ENCODE results near the gene WDR37. TPM values are rescaled to one million over a fixed set of nuclear protein-coding genes. Genes with fewer than 3 reads are reported as not detected.

Gene WDR37
- total RNA-seq, 6 experiments from 2014 or later = 5.8 to 9.7 (median 8.3) TPM

DNA sequence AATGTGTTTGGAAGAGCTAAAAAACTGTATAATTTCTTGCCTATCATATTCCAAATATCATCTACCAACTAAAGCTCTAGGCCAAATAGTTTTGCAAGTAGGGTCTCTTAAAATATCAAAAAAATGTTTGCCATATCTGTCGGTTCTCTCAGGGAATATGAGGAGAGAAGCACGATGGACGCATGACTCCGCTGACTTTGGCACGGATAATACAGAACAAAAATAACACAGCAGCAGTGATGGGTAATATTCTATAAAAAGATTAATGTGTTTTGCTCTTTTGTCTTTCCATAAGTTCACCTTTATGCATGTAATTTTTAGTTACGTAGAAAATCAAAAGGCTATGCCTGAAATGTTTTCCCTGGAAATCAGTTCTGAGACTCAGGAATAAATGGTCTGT, 29.6 kb upstream of the WDR37 start:
- ATAC-seq = no peak
- intact Hi-C loops (cut with DNase I) = no loop called here
- no peaks in the 10 kb centered on the region for H3K36me3 ChIP-seq
- no peak for DNase-seq
- no peaks in the 10 kb centered on the region for H3K4me1 ChIP-seq
- 91% methylated on average over 6 of the region's 6 CpGs for WGBS (ENCODE audit: insufficient coverage, low coverage, low lambda C conversion rate, missing lambda C conversion rate)
- no peaks in the 10 kb centered on the region for H3K9me3 ChIP-seq
- TF ChIP-seq CTCF (IDR thresholded peaks at IDR 0.05) = no peak
- TF ChIP-seq POLR2A (IDR thresholded peaks at IDR 0.05) = no peak
- H3K27me3 ChIP-seq = no peaks in the 10 kb centered on the region
- H3K27ac ChIP-seq = no peak overlapping the region
- H3K4me3 ChIP-seq = no peak overlapping the region

- no peak for ATAC-seq
- WGBS (ENCODE audit: insufficient coverage, low coverage, low lambda C conversion rate, missing lambda C conversion rate) = 98% methylated on average over 6 of the region's 7 CpGs
Measured at GRCh38 chr10:1029838-1030237, 26.3 kb upstream of the WDR37 start.

DNA sequence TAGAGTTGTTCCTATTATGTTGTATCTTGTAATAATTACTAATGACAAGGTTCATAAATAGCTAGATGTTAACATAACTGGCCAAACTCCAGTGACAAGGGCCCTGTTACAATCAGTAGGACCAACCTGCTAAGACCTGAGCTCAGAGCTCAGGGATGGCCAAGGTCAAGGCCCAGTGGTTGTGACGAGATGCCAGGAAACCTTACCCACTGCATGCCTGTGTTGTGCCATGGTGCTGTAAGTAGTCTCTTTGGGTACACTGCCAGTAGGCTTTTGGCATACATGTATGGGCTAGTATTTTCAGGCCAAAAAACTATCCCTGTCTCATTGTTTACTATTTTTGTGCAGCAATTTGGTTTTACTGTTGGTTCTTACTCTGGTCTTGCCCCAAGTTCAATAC, 22.6 kb upstream of the WDR37 start:
- no peak for ATAC-seq
- H3K4me3 ChIP-seq = no peak overlapping the region
- TF ChIP-seq CTCF (IDR thresholded peaks at IDR 0.05) = no peak
- TF ChIP-seq POLR2A (IDR thresholded peaks at IDR 0.05) = no peak
- DNase-seq = no peak
- intact Hi-C loops (cut with DNase I) = no loop called here
- H3K27me3 ChIP-seq = no peaks in the 10 kb centered on the region
- no peak overlapping the region for H3K27ac ChIP-seq
- WGBS (ENCODE audit: insufficient coverage, low coverage, low lambda C conversion rate, missing lambda C conversion rate) = 100% methylated on average over 1 of the region's 1 CpG
- H3K4me1 ChIP-seq = no peaks in the 10 kb centered on the region
- no peaks in the 10 kb centered on the region for H3K36me3 ChIP-seq
- H3K9me3 ChIP-seq = no peaks in the 10 kb centered on the region

More at GRCh38 chr10:1029838-1030237, 26.3 kb upstream of the WDR37 start:
- Histone ChIP-seq H3K9me3 (no peaks in the 10 kb centered on the region), H3K4me3 (no peak overlapping the region), H3K27me3 (no peaks in the 10 kb centered on the region), H3K4me1 (no peaks in the 10 kb centered on the region), H3K36me3 (no peaks in the 10 kb centered on the region), H3K27ac (no peak overlapping the region)
- no peak for TF ChIP-seq CTCF (IDR thresholded peaks at IDR 0.05)
- no peak for TF ChIP-seq POLR2A (IDR thresholded peaks at IDR 0.05)
- no peak for DNase-seq
- intact Hi-C loops (cut with DNase I) = no loop called here

- DNase-seq (no peak), ATAC-seq (no peak)
- Histone ChIP-seq H3K9me3 (no peaks in the 10 kb centered on the region), H3K4me3 (no peak overlapping the region), H3K36me3 (peaks cover 0 to 2% (median under 1%) of the 10 kb centered on the region in 4 donors), H3K4me1 (no peaks in the 10 kb centered on the region), H3K27ac (no peak overlapping the region), H3K27me3 (no peaks in the 10 kb centered on the region)
- TF ChIP-seq POLR2A (IDR thresholded peaks at IDR 0.05) (no peak), CTCF (IDR thresholded peaks at IDR 0.05) (no peak)
- intact Hi-C loops (cut with DNase I) = no loop called here
- WGBS (ENCODE audit: insufficient coverage, low coverage, low lambda C conversion rate, missing lambda C conversion rate) = 75% methylated on average over 3 of the region's 3 CpGs
Measured at GRCh38 chr10:1034758-1035157, 21.4 kb upstream of the WDR37 start.

DNA sequence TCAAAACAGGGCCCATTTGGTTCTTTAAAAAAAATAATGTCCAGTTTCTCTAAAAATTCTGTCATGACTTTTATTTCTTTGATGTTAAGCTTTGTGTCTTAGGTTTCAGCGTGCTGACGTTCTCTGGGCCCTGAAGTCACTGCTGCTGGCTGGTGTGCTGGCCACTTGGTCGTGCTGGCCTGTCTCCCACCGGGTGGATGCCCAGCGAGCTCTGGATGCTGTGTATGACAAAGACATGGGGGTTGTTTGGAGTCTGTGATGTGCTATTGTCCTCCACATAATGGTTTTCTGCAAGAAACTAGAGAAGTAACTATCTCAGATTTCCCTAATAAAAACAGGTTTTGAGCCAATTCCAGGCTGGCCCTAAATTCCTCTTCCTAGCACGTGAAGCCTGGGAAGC, 21.0 kb upstream of the WDR37 start:
- H3K27me3 ChIP-seq = no peaks in the 10 kb centered on the region
- no peaks in the 10 kb centered on the region for H3K4me1 ChIP-seq
- WGBS (ENCODE audit: insufficient coverage, low coverage, low lambda C conversion rate, missing lambda C conversion rate) = 74% methylated on average over 5 of the region's 6 CpGs
- intact Hi-C loops (cut with DNase I) = no loop called here
- no peaks in the 10 kb centered on the region for H3K9me3 ChIP-seq
- DNase-seq (no peak), ATAC-seq (no peak)
- no peak overlapping the region for H3K4me3 ChIP-seq
- TF ChIP-seq POLR2A (IDR thresholded peaks at IDR 0.05) (no peak), CTCF (IDR thresholded peaks at IDR 0.05) (no peak)
- H3K27ac ChIP-seq = no peak overlapping the region
- peaks cover 0 to 7% (median 4%) of the 10 kb centered on the region in 4 donors for H3K36me3 ChIP-seq

All from right lobe of liver (tissue), 6 donors.